ENCODE data around the gene UNC5C.

UNC5C gene

DNA sequence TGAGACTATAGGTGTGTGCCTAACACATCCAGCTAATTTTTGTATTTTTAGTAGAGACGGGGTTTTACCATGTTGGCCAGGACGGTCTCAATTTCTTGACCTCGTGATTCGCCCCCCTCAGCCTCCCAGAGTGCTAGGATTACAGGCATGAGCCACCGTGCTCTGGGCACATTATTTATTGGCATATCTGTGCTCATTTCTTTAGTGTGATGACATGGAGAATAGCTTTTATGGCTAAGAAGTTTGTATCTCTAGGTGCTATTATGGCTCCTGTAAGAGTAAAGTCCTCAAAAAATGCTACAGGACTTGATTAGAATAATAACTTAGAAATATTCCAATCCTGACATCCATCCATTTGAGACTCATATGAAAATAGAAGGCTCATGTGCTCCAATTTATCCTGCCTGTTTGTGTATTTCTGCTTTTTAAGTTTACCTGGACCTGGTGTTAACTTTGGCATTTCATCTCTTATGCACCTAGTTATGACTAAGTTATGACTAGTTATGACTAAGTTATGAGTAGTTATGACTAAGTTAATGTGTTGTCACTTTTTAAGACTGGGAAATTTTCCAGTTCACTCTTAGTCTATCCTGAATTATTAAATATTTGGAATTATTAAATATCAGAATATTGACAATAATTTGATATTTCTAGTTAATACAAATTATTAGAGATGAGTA, 36.4 kb upstream of the UNC5C start:
- no peaks in the 10 kb centered on the region for H3K27me3 ChIP-seq (replicated peaks; ENCODE audit: control insufficient read depth, insufficient read depth, low read length)
- H3K4me3 ChIP-seq (replicated peaks; ENCODE audit: low read depth, low read length), result no peak overlapping the region
- H3K36me3 ChIP-seq (ENCODE audit: control insufficient read depth, insufficient read depth, low read length), result no peaks in the 10 kb centered on the region
- TF ChIP-seq, protein P1, sequence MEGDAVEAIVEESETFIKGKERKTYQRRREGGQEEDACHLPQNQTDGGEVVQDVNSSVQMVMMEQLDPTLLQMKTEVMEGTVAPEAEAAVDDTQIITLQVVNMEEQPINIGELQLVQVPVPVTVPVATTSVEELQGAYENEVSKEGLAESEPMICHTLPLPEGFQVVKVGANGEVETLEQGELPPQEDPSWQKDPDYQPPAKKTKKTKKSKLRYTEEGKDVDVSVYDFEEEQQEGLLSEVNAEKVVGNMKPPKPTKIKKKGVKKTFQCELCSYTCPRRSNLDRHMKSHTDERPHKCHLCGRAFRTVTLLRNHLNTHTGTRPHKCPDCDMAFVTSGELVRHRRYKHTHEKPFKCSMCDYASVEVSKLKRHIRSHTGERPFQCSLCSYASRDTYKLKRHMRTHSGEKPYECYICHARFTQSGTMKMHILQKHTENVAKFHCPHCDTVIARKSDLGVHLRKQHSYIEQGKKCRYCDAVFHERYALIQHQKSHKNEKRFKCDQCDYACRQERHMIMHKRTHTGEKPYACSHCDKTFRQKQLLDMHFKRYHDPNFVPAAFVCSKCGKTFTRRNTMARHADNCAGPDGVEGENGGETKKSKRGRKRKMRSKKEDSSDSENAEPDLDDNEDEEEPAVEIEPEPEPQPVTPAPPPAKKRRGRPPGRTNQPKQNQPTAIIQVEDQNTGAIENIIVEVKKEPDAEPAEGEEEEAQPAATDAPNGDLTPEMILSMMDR (IDR thresholded peaks at IDR 0.05; ENCODE audit: insufficient read depth, low read length, poor library complexity, severe bottlenecking), result no peak
- no peak for DNase-seq (ENCODE audit: extremely low read depth, insufficient read length)

DNA sequence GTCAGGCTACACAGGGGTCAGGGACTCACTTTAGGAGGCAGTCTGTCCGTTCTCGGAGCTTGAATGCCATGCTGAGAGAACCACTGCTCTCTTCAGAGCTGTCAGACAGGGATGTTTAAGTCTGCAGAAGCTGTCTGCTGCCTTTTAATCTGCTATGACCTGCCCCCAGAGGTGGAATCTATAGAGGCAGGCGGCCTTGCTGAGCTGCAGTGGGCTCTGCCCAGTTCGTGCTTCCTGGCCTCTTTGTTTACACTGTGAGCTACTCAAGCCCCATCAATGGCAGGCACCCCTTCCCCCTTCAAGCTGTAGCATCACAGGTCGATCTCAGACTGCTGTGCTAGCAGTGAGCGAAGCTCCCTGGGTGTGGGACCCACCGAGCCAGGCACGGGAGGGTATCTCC, 31.5 kb upstream of the UNC5C start:
- Histone ChIP-seq H3K36me3 (ENCODE audit: control insufficient read depth, insufficient read depth, low read length) (no peaks in the 10 kb centered on the region), H3K4me3 (replicated peaks; ENCODE audit: low read depth, low read length) (no peak overlapping the region), H3K27me3 (replicated peaks; ENCODE audit: control insufficient read depth, insufficient read depth, low read length) (no peaks in the 10 kb centered on the region)
- TF ChIP-seq, protein P1 (IDR thresholded peaks at IDR 0.05; ENCODE audit: insufficient read depth, low read length, poor library complexity, severe bottlenecking), result no peak
- DNase-seq (ENCODE audit: extremely low read depth, insufficient read length), result no peak

DNA sequence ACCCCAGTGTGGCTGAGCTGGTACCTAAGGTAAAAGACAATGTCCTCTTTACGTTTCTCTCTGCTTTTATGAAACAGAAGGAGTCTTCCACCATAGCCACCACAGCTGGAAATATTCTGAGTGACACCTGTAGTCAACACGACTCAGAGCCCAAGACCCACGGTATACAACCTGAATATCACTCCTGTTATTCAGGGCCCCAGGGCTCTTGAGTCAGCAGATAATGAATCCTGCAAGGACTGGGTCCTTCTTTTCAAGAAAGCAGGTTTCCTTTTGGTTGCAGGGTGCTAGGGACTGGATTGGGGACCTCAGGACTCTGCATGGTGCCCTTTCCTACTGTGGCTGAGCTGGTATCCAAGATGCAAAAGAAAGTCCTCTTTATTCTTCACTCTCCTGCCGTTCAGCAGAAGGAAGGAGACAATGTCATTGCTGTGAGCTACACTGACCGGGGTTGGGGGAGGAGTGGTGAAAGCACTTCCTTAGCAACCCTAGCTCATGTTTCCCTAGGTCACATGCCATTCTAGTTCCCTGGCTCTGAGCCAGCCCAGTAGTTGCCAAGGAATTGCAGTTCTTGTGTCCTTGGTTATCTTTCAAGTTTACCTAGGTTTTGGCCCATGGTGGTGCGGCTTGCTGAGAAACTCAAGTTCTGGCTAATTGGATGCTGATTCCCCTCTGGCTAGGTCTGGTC, 23.7 kb upstream of the UNC5C start:
- H3K27me3 ChIP-seq (replicated peaks; ENCODE audit: control insufficient read depth, insufficient read depth, low read length), result no peaks in the 10 kb centered on the region
- no peaks in the 10 kb centered on the region for H3K36me3 ChIP-seq (ENCODE audit: control insufficient read depth, insufficient read depth, low read length)
- no peak overlapping the region for H3K4me3 ChIP-seq (replicated peaks; ENCODE audit: low read depth, low read length)
- TF ChIP-seq, protein P1 (IDR thresholded peaks at IDR 0.05; ENCODE audit: insufficient read depth, low read length, poor library complexity, severe bottlenecking), result no peak
- DNase-seq (ENCODE audit: extremely low read depth, insufficient read length), result no peak

DNA sequence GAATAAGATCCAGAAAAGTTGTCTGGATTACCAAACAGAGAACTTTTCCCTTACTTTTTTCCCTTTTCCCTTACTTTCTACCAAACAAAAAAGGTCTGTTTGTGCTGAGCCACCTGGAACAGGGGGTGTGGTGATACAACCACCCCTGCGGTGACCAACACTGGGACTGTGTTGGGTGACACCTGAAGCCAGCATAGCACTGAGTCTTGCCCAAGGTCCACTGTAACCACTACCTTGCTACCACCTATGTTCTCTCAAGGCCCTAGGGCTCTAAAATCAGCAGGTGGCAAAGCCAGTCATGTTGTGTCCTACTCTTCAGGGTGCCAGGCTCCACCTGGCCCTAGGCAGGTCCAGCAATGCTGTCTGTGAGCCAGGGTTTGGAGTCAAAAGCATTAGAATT, 22.8 kb upstream of the UNC5C start:
- Histone ChIP-seq H3K36me3 (ENCODE audit: control insufficient read depth, insufficient read depth, low read length) (no peaks in the 10 kb centered on the region), H3K4me3 (replicated peaks; ENCODE audit: low read depth, low read length) (no peak overlapping the region), H3K27me3 (replicated peaks; ENCODE audit: control insufficient read depth, insufficient read depth, low read length) (no peaks in the 10 kb centered on the region)
- DNase-seq (ENCODE audit: extremely low read depth, insufficient read length), result no peak
- TF ChIP-seq, protein P1 (IDR thresholded peaks at IDR 0.05; ENCODE audit: insufficient read depth, low read length, poor library complexity, severe bottlenecking), result no peak

DNA sequence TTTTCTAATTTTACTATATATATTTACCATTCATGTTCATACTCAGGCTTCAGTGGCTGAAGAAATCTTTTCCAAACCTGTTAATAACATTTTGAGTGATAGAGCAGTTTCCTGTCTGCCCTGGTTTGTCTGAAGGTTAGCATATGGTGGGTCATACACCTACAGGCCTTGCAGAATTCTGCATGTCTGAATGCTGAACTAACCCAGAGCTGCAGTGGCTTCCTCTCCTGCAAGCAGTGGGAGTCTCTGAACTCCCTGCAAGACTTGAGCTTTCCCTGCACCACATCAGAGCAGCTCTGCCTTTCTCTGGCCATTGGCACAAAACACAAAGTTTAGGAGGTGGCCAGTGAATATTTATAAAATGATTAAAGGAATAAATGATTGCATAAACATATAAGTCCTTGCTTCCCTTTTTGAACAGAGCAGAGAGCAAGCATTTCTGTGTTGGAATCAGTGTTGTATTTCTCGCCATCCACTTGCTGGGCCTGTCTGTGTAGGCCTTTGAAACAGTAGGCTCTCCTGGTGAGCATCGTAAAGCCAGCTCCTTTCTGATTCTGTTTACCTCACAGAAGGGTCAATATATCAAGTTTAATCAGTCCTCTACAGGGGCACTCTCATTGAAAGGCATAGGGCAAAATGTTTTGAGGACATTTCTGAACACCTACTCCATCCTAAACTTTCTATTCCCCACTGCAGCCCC, 15.0 kb upstream of the UNC5C start:
- TF ChIP-seq, protein P1 (IDR thresholded peaks at IDR 0.05; ENCODE audit: insufficient read depth, low read length, poor library complexity, severe bottlenecking), result no peak
- H3K36me3 ChIP-seq (ENCODE audit: control insufficient read depth, insufficient read depth, low read length), result no peaks in the 10 kb centered on the region
- no peak for DNase-seq (ENCODE audit: extremely low read depth, insufficient read length)
- H3K27me3 ChIP-seq (replicated peaks; ENCODE audit: control insufficient read depth, insufficient read depth, low read length), result no peaks in the 10 kb centered on the region
- no peak overlapping the region for H3K4me3 ChIP-seq (replicated peaks; ENCODE audit: low read depth, low read length)
